Subcutaneous adipose tissue (tissue), 4 donors: ENCODE data around the gene GP9. TPM values are rescaled to one million over a fixed set of nuclear protein-coding genes. Genes with fewer than 3 reads are reported as not detected.

Source experiments
- CTCF ChIP-seq: fragments of 450-650 bp; IDR thresholded peaks from one replicate; pipeline ENCODE4 v1.5.1; 2016; ENCODE audit warnings: low read depth, mild to moderate bottlenecking, control low read depth, antibody characterized with exemption, moderate library complexity
- total RNA-seq, 4 donors: library from RNA; depleted of rRNA; stranded (reverse); fragments of >200 nt; gene quantifications; one replicate each; pipeline ENCODE4 v1.1.0, GENCODE V29; 2016

Gene GP9
- total RNA-seq, 4 donors from 2014 or later, result not detected

- TF ChIP-seq CTCF, result no peak
Measured at GRCh38 chr3:129016720-129017483, 43.7 kb upstream of the GP9 start.

GRCh38 chr3:129017484-129017899, 43.1 kb upstream of the GP9 start:
- TF ChIP-seq CTCF, result no peak

- TF ChIP-seq CTCF, result no peak
Measured at GRCh38 chr3:129018271-129018670, 42.3 kb upstream of the GP9 start.

GRCh38 chr3:129018751-129019150, 41.8 kb upstream of the GP9 start:
- TF ChIP-seq CTCF, result no peak

GRCh38 chr3:129019266-129019665, 41.3 kb upstream of the GP9 start:
- no peak for TF ChIP-seq CTCF

GRCh38 chr3:129020691-129021090, 39.9 kb upstream of the GP9 start:
- TF ChIP-seq CTCF, result no peak

GRCh38 chr3:129021140-129021551, 39.4 kb upstream of the GP9 start:
- TF ChIP-seq CTCF, result no peak
